Small intestine (tissue), 7 donors: ENCODE results near the gene ARHGAP23. TPM values are rescaled to one million over a fixed set of nuclear protein-coding genes. Genes with fewer than 3 reads are reported as not detected.
A peak's percentile ranks its signal among the peaks of the same experiment; 100 is the strongest.

Experiments
- DNase-seq, 2 donors: peaks; one replicate each; pipeline versions ENCODE4 v3.0.0 to v3.0.0-alpha.2; 2013
- FAIRE-seq: peaks from 2 replicates; lab custom pipeline; 2012; peaks lifted over from hg19 to GRCh38; lab: Jason Lieb, UNC
- H3K27ac ChIP-seq, 3 donors: one replicate each; pipeline ENCODE4 v1.5.1; 2013; ENCODE audit warnings: low read length in 2 of 3, mild to moderate bottlenecking in 2 of 3, control low read depth in 1 of 3, inconsistent platforms in 1 of 3, low read depth in 1 of 3, moderate library complexity in 1 of 3
- H3K27me3 ChIP-seq, 3 donors: one replicate each; pipeline ENCODE4 v1.6.1; 2013; ENCODE audit warnings: low read length in 3 of 3, inconsistent platforms in 1 of 3; ENCODE audit not compliant: control insufficient read depth in 3 of 3, insufficient read depth in 3 of 3
- H3K36me3 ChIP-seq, 3 donors: one replicate each; pipeline ENCODE4 v1.6.1; 2013; ENCODE audit warnings: low read length in 3 of 3, inconsistent platforms in 1 of 3, low read depth in 1 of 3, mild to moderate bottlenecking in 1 of 3, moderate library complexity in 1 of 3; ENCODE audit not compliant: control insufficient read depth in 3 of 3, insufficient read depth in 2 of 3
- H3K4me1 ChIP-seq, 3 donors: one replicate each; pipeline ENCODE4 v1.6.1; 2013; ENCODE audit warnings: low read length in 2 of 3, inconsistent platforms in 1 of 3, low read depth in 1 of 3, mild to moderate bottlenecking in 1 of 3, moderate library complexity in 1 of 3; ENCODE audit not compliant: control insufficient read depth in 3 of 3, insufficient read depth in 2 of 3
- H3K4me3 ChIP-seq, 3 donors: one replicate each; pipeline ENCODE4 v1.5.1; 2013; ENCODE audit warnings: low read length in 3 of 3, control low read depth in 1 of 3, inconsistent platforms in 1 of 3, low read depth in 1 of 3, mild to moderate bottlenecking in 1 of 3, moderate library complexity in 1 of 3
- H3K9me3 ChIP-seq, 2 donors: one replicate each; pipeline ENCODE4 v1.6.1; 2013; ENCODE audit warnings: low read depth in 1 of 2, low read length in 1 of 2; ENCODE audit not compliant: control insufficient read depth in 2 of 2, insufficient read depth in 1 of 2
- whole genome bisulfite sequencing, 3 donors: extraction: QIAGEN DNeasy Blood & Tissue Kit; methylation state at CpG; one replicate each; pipeline ENCODE4 v1.1.7; 2013; 5-methylcytosine and 5-hydroxymethylcytosine counted together
- polyA plus RNA-seq, 4 donors: library from polyadenylated mRNA; stranded (reverse) in 3 of 4; unstranded in 1 of 4; fragments of 200-250 nt in 3 of 4; fragments of 120-200 nt in 1 of 4; gene quantifications; one replicate each; pipeline versions ENCODE4 v1.2.1 to v1.2.3, GENCODE V29; 2013
- donor health status: healthy with polysubstance abuse.
- donor health status: control.
- donor health status: control.
- donor health status: Bipolar disorder and iron deficiency.
- donor health status: healthy.

The ARHGAP23 gene
- polyA plus RNA-seq, 4 donors, result 0.89 to 10.4 (median 4.7) TPM

DNA sequence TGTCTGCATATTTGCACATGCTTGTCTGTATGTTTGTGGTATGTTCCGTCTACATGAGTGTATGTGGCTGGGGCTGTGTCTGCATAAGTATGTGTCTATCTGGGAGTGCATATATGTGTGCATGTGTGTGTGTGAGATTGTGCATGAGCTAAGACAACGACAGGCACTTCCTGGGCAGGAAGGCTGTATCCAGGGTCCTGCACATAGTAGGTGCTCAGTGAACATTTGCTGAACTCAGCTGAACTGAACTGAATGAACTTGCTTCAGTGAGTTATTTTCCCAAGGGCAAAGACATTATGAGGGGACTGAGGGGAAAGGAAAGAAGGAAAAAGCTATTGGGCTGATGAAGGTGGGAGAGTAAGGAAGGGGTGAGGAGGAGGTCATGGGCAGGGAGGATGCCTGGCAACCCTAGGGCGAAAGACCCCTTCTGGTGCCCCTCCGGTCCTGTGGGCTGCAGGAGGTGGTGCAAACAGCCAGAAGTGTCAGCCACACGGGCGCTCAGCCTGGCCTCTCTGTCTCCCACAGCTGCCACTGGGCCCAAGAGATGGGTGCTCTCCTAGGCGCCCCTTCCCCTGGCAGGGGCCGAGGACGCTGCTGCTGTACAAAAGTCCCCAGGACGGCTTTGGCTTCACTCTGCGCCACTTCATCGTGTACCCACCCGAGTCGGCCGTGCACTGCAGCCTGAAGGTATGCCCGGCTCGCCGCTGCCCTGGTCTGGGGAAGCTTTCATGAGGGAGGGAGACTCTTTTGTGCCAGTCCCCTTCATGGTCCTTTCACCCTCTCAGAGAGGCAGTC is 29.5 kb downstream of the ARHGAP23 start:
- no peak overlapping the region for H3K27ac ChIP-seq
- 87 to 95% (median 92%) methylated on average over 17 to 18 of the region's 18 CpGs for WGBS, 3 donors
- no peak overlapping the region for H3K4me3 ChIP-seq
- peaks cover 2 to 28% (median 10%) of the 10 kb centered on the region in 3 donors for H3K27me3 ChIP-seq
- DNase-seq, result no peak
- peaks cover 0 to 38% (median 0%) of the 10 kb centered on the region in 3 donors for H3K4me1 ChIP-seq
- FAIRE-seq, result no peak
- no peaks in the 10 kb centered on the region for H3K9me3 ChIP-seq
- H3K36me3 ChIP-seq, result peaks cover 0 to 54% (median 0%) of the 10 kb centered on the region in 3 donors

DNA sequence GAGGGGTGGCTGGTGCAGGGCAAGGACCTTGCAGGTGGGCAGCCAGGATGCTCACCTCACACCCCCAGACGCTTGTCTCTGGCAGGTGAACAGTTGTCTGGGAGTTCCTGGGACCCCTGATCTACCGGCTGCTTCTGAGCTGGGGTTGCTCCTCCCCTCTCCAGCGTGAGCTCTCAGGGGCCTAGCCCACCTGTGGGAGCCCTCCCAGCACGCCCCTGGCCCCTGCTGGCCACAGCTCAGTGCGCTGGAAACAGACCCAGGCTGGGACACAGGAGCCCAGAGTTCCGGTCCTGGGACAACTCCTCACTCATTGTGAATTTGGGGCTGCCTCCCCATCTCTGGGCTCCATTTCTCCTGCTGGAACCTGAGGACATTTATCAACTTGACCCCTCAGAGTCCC is 30.3 kb downstream of the ARHGAP23 start:
- Histone ChIP-seq H3K27me3 (peaks cover 0 to 21% (median 4%) of the 10 kb centered on the region in 3 donors), H3K27ac (no peak overlapping the region), H3K4me1 (peaks cover 0 to 33% (median 0%) of the 10 kb centered on the region in 3 donors), H3K4me3 (no peak overlapping the region), H3K36me3 (peaks cover 0 to 61% (median 0%) of the 10 kb centered on the region in 3 donors), H3K9me3 (no peaks in the 10 kb centered on the region)
- FAIRE-seq, result no peak
- 89 to 95% (median 94%) methylated on average over 5 to 6 of the region's 6 CpGs for WGBS, 3 donors
- no peak for DNase-seq

DNA sequence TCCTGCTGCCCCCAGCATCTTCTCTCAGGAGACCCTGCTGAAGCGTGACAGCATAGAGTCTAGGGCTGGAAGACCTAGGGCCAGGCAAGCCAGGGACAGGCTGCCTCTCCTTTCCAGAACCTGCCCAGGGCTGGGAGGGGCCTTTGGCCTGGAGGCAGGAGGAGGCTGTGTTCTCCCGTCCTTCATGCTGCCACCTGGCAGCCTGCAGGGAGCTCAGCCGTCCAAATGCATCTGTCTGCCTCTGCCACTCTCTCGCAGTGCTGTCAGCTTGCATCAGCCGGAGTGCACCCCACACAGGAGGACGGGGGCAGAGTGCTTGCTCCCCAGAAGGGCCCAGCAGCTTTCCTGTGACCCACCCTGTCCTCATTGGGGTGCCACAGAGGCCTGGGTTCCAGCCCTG is 31.3 kb downstream of the ARHGAP23 start:
- Histone ChIP-seq H3K4me1 (peaks cover 0 to 35% (median 0%) of the 10 kb centered on the region in 3 donors), H3K4me3 (no peak overlapping the region), H3K9me3 (no peaks in the 10 kb centered on the region), H3K27ac (no peak overlapping the region), H3K36me3 (peaks cover 0 to 72% (median 0%) of the 10 kb centered on the region in 3 donors), H3K27me3 (peaks cover 0 to 16% (median 4%) of the 10 kb centered on the region in 3 donors)
- 68 to 80% (median 69%) methylated on average over 6 of the region's 6 CpGs for WGBS, 3 donors
- DNase-seq (no peak), FAIRE-seq (no peak)

DNA sequence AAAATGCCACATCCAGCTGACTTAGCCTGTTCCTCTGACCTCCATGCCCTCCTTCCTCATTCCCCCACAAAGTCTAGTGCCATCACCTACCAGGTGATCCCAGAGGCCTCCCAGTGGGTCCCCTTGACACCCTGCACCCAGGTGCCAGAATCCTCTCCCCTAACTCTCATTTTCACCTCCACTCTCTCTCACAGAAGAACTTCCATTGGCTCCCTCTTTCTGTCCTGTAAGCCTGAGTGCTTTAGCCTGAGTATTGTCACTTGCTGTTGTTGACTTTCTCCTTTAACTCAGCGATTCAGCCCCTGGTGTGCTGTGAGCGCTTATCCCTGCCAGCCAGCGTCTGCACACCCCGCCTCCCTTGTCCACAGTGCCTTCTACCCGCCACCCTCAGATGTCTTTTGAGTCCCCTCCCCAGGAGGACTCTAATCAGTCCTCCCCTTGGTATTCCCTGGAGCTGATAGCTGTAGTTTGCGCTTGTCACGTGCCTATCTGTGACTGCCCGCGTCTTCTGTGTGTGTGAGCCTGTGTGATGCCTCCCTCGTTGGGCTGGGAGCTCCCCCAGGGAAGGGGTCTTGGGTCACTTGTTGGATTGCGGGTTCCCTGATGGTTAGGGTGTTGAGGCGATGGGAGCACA is 31.9 kb downstream of the ARHGAP23 start:
- H3K27me3 ChIP-seq, result peaks cover 0 to 10% (median 3%) of the 10 kb centered on the region in 3 donors
- H3K4me3 ChIP-seq, result no peak overlapping the region
- peaks cover 0 to 72% (median 0%) of the 10 kb centered on the region in 3 donors for H3K36me3 ChIP-seq
- peaks cover 0 to 32% (median 0%) of the 10 kb centered on the region in 3 donors for H3K4me1 ChIP-seq
- DNase-seq, result peak in 1 of 2 donors; percentile 48
- no peak overlapping the region for H3K27ac ChIP-seq
- WGBS, 3 donors, result 78 to 85% (median 82%) methylated on average over 12 of the region's 12 CpGs
- no peaks in the 10 kb centered on the region for H3K9me3 ChIP-seq
- no peak for FAIRE-seq

DNA sequence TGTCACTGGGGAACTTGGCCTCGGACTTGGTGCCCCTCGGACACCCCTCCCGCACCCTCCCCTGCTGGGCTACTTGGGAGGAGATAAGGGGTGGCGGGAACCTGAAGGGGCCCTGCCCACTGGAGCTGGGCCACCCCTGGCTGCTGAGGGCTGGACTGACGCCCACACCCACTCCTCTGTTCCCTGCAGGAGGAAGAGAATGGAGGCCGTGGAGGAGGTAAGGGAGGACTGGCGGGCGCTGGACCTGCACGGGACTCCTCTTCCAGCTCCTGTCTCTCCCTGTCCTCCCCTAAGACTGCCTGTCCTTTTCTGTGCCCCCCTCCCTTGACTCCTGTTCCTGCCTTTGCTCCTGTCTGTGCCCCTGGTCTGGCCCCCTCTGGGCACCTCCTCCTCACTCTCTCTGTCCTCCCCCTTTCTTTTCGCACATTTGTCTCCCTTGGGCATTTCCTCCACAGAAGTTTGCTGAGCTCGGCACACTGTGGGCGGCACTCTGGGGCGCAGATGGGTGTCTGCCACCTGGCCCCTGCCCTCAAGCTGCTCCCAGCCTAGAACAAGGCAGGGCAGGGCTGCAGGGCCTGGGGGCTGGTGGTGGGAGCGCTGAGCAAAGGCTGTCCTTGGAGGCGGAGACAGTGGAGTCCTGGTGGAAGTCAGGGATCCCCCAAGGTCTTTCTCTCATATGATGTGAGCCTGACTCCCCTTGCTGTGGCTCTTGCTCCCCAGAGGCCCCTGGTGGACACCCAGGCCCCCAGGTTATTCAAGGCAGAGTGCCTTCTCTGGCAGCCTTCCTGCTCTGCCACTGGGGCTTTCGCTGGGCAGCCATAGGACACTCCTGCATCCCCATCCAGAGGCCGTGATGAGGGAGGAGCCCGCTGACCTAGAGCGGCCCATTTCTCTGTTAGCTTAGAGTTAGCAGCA is 32.7 kb downstream of the ARHGAP23 start:
- FAIRE-seq, result no peak
- Histone ChIP-seq H3K27ac (no peak overlapping the region), H3K36me3 (peaks cover 0 to 79% (median 0%) of the 10 kb centered on the region in 3 donors), H3K4me1 (peaks cover 0 to 32% (median 0%) of the 10 kb centered on the region in 3 donors), H3K27me3 (peaks cover 0 to 2% (median 0%) of the 10 kb centered on the region in 3 donors), H3K4me3 (no peak overlapping the region), H3K9me3 (no peaks in the 10 kb centered on the region)
- 83 to 89% (median 85%) methylated on average over 19 of the region's 19 CpGs for WGBS, 3 donors
- no peak for DNase-seq

- H3K27me3 ChIP-seq, result no peaks in the 10 kb centered on the region
- 82 to 88% (median 86%) methylated on average over 7 of the region's 7 CpGs for WGBS, 3 donors
- FAIRE-seq (no peak), DNase-seq (no peak)
- H3K4me3 ChIP-seq, result no peak overlapping the region
- H3K36me3 ChIP-seq, result peaks cover 0 to 79% (median 0%) of the 10 kb centered on the region in 3 donors
- peaks cover 0 to 28% (median 0%) of the 10 kb centered on the region in 3 donors for H3K4me1 ChIP-seq
- H3K9me3 ChIP-seq, result no peaks in the 10 kb centered on the region
- H3K27ac ChIP-seq, result no peak overlapping the region
These were observed 33.4 kb downstream of the ARHGAP23 start for GRCh38 chr17:38461683-38462082.

DNA sequence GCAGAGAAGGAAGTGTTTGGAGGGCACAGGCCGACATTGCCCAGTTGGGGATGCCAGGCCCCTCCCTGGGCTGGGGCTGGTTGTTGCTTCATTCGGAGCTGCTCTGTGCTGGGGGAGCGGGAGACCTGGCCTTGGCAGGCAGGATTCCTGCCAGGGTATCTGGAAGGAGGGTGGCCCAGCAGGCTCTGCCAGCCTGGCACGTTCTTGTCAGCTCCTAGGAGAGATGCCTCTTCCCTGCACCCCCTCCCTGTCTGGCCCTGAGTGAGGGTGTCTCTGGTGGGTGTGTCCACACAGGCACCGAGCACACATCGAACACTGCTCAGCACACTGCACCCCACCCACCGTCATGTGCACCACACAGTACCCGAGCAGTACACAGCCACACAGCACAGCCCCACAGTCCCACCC is 35.2 kb downstream of the ARHGAP23 start:
- Histone ChIP-seq H3K4me3 (no peak overlapping the region), H3K36me3 (peaks cover 0 to 85% (median 3%) of the 10 kb centered on the region in 3 donors), H3K9me3 (no peaks in the 10 kb centered on the region), H3K27ac (peak overlapping the region in 1 of 3 donors; percentile 86), H3K27me3 (no peaks in the 10 kb centered on the region), H3K4me1 (peaks cover 0 to 28% (median 0%) of the 10 kb centered on the region in 3 donors)
- FAIRE-seq, result no peak
- WGBS, 3 donors, result 75 to 84% (median 83%) methylated on average over 8 of the region's 8 CpGs
- no peak for DNase-seq
